SK-N-MC (cell line): ENCODE measurements around the gene ZNF700.
A peak's percentile ranks its signal among the peaks of the same experiment; 100 is the strongest.
"Not testable (repeated sequence)": the region's sequence is repeated elsewhere in the genome, so short reads cannot be mapped to it uniquely, and the experiment has no call there.

Experiments
- DNase-seq: peaks from one replicate; pipeline ENCODE4 v3.0.0-alpha.2; 2011; ENCODE audit warnings: low read depth, low spot score
- H3K27ac ChIP-seq: fragments of 200-600 bp; sonication (generic); 2 replicates; pipeline ENCODE4 v1.5.1; 2016; ENCODE audit warnings: mixed run types
- H3K36me3 ChIP-seq: fragments of 200-600 bp; sonication (generic); 2 replicates; pipeline ENCODE4 v1.6.1; 2017; ENCODE audit warnings: antibody characterized with exemption, low read length, mixed read lengths; ENCODE audit not compliant: insufficient read depth
- H3K4me3 ChIP-seq: fragments of 200-600 bp; sonication (generic); 2 replicates; pipeline ENCODE4 v1.5.1; 2016
- H3K9ac ChIP-seq: fragments of 200-600 bp; sonication (generic); 2 replicates; pipeline ENCODE4 v1.8.0; 2017; ENCODE audit warnings: mixed run types, mixed read lengths; ENCODE audit not compliant: insufficient read length
- H3K9me3 ChIP-seq: fragments of 200-600 bp; sonication (generic); 2 replicates; pipeline ENCODE4 v1.6.1; 2017; ENCODE audit warnings: low read depth, mild to moderate bottlenecking, antibody characterized with exemption, low read length, moderate library complexity, mixed read lengths
- EZH2 ChIP-seq: fragments of 200-600 bp; sonication (generic); IDR thresholded peaks from one replicate; pipeline ENCODE4 v1.6.1; 2017; ENCODE audit warnings: antibody characterized with exemption
- FOXP2 ChIP-seq: optimal IDR thresholded peaks from 2 replicates; pipeline ENCODE3; 2011; ENCODE audit warnings: mild to moderate bottlenecking, moderate library complexity; ENCODE audit not compliant: insufficient read depth; ENCODE audit errors: extremely low read length, control extremely low read depth
- POLR2AphosphoS5 ChIP-seq: IDR thresholded peaks from 2 replicates; pipeline ENCODE4 v1.6.1; 2012; ENCODE audit warnings: mild to moderate bottlenecking, low read depth, low read length, borderline replicate concordance

ZNF700 gene

GRCh38 chr19:11890634-11891033, 34.3 kb upstream of the ZNF700 start:
- Histone ChIP-seq H3K27ac (no peak overlapping the region), H3K9ac (no peak overlapping the region), H3K36me3 (no peaks in the 10 kb centered on the region), H3K9me3 (no peaks in the 10 kb centered on the region), H3K4me3 (no peak overlapping the region)
- no peak for DNase-seq
- TF ChIP-seq POLR2AphosphoS5 = no peak
- TF ChIP-seq EZH2 = no peak
- no peak for TF ChIP-seq FOXP2

- no peak for DNase-seq
- H3K27ac ChIP-seq = no peak overlapping the region
- no peaks in the 10 kb centered on the region for H3K9me3 ChIP-seq
- H3K4me3 ChIP-seq = no peak overlapping the region
- TF ChIP-seq FOXP2 (no peak), EZH2 (no peak), POLR2AphosphoS5 (no peak)
- no peaks in the 10 kb centered on the region for H3K36me3 ChIP-seq
- no peak overlapping the region for H3K9ac ChIP-seq
Observed at GRCh38 chr19:11894851-11895250, 30.1 kb upstream of the ZNF700 start.

GRCh38 chr19:11902228-11902627, 22.7 kb upstream of the ZNF700 start:
- DNase-seq = no peak
- Histone ChIP-seq H3K9ac (no peak overlapping the region), H3K9me3 (no peaks in the 10 kb centered on the region), H3K36me3 (peaks cover 6% of the 10 kb centered on the region; the same call in 1 of the 2 replicates), H3K27ac (no peak overlapping the region), H3K4me3 (no peak overlapping the region)
- TF ChIP-seq POLR2AphosphoS5 (no peak), FOXP2 (no peak), EZH2 (no peak)

- DNase-seq = no peak
- TF ChIP-seq POLR2AphosphoS5 (no peak), EZH2 (no peak), FOXP2 (no peak)
- no peak overlapping the region for H3K4me3 ChIP-seq
Observed at GRCh38 chr19:11905928-11906327, 19.0 kb upstream of the ZNF700 start.

GRCh38 chr19:11911937-11912336, 13.0 kb upstream of the ZNF700 start:
- not testable (repeated sequence) for DNase-seq, H3K36me3 ChIP-seq, H3K9ac ChIP-seq, H3K4me3 ChIP-seq, H3K27ac ChIP-seq, H3K9me3 ChIP-seq

More at GRCh38 chr19:11905928-11906327, 19.0 kb upstream of the ZNF700 start:
- Histone ChIP-seq H3K9ac (no peak overlapping the region), H3K9me3 (no peaks in the 10 kb centered on the region), H3K27ac (no peak overlapping the region), H3K36me3 (peaks cover 6% of the 10 kb centered on the region; the same call in 1 of the 2 replicates)

GRCh38 chr19:11914417-11915051, 10.4 kb upstream of the ZNF700 start:
- not testable (repeated sequence) for H3K9ac ChIP-seq, H3K36me3 ChIP-seq, H3K9me3 ChIP-seq, H3K27ac ChIP-seq, H3K4me3 ChIP-seq, DNase-seq

- Histone ChIP-seq H3K4me3 (no peak overlapping the region), H3K36me3 (peaks cover 6% of the 10 kb centered on the region), H3K9me3 (no peaks in the 10 kb centered on the region), H3K9ac (no peak overlapping the region), H3K27ac (no peak overlapping the region)
- no peak for DNase-seq
- TF ChIP-seq EZH2 (no peak), POLR2AphosphoS5 (no peak), FOXP2 (no peak)
Observed at GRCh38 chr19:11921852-11922495, 2.9 kb upstream of the ZNF700 start.

GRCh38 chr19:11925651-11926187, 812 bp downstream of the ZNF700 start:
- not testable (repeated sequence) for H3K27ac ChIP-seq, DNase-seq, H3K9me3 ChIP-seq
- Histone ChIP-seq H3K4me3 (peak overlapping the region; percentile 79), H3K9ac (peak overlapping the region; percentile 83), H3K36me3 (peaks cover 35% of the 10 kb centered on the region)

- Histone ChIP-seq H3K9me3 (peaks cover 10% of the 10 kb centered on the region), H3K36me3 (peaks cover 40% of the 10 kb centered on the region), H3K4me3 (no peak overlapping the region), H3K9ac (no peak overlapping the region), H3K27ac (no peak overlapping the region)
- DNase-seq = no peak
- no peak for TF ChIP-seq POLR2AphosphoS5
- TF ChIP-seq EZH2 = no peak
Observed at GRCh38 chr19:11927227-11927626, 2.3 kb downstream of the ZNF700 start.
